K562 (cell line): ENCODE results near the gene CHAF1A. TPM values are rescaled to one million over a fixed set of nuclear protein-coding genes. Genes with fewer than 3 reads are reported as not detected.

Source experiments
- ATAC-seq: fragments of 200-7000 bp; cut with Tn5 transposase; 3 replicates; pipeline ENCODE4 v1.9.1; 2020; ENCODE audit warnings: moderate library complexity
- BruUV-seq: library from RNA; stranded (reverse); fragments of 400-500 nt; replicated peaks from 2 replicates; lab custom pipeline; 2021; lab: Mats Ljungman, UMichigan
- CTCF ChIA-PET: fragments of 300-600 bp; formaldehyde crosslinking; extraction: SDS; loops from one replicate; lab custom pipeline; 2021; ENCODE audit warnings: low intra/inter-chr PET ratio; lab: Yijun Ruan, JAX
- POLR2A ChIA-PET: fragments of 300-600, 350-650 bp; sonication (Branson Sonifier 250); formaldehyde crosslinking; extraction: SDS; loops from one replicate; lab custom pipeline; 2021; ENCODE audit warnings: antibody characterized with exemption, inconsistent platforms; lab: Yijun Ruan, JAX
- DNase-seq, 4 experiments: peaks; one replicate each; pipeline versions ENCODE4 v3.0.0 to v3.0.0-alpha.2; 2011 to 2018; ENCODE audit warnings: low spot score in 3 of 4, mixed read lengths in 3 of 4; ENCODE audit errors: extremely low read depth in 1 of 4
- FAIRE-seq: peaks from 2 replicates; lab custom pipeline; 2011; peaks lifted over from hg19 to GRCh38; lab: Jason Lieb, UNC
- H2AFZ ChIP-seq: 2 replicates; pipeline ENCODE4 v1.6.0; 2011; ENCODE audit warnings: low read depth, low read length, control low read depth, inconsistent platforms
- H3K27ac ChIP-seq: fragments of 200-600 bp; 3 replicates; pipeline ENCODE4 v1.8.0; 2011; ENCODE audit warnings: low read depth, mild to moderate bottlenecking, control low read depth, inconsistent platforms, low read length, moderate library complexity, mixed read lengths; ENCODE audit errors: extremely low read depth
- H3K27me3 ChIP-seq, 2 experiments: fragments of 300-600 bp in 1 of 2; 2 replicates in 1 of 2; 3 replicates in 1 of 2; pipeline versions ENCODE4 v1.6.0 to v1.8.0; 2011; ENCODE audit warnings: inconsistent platforms in 2 of 2, low read length in 2 of 2, mild to moderate bottlenecking in 1 of 2, mixed read lengths in 1 of 2, moderate library complexity in 1 of 2; ENCODE audit not compliant: control insufficient read depth in 2 of 2, insufficient read depth in 2 of 2
- H3K36me3 ChIP-seq: fragments of 300-600 bp; 3 replicates; pipeline ENCODE4 v1.8.0; 2011; ENCODE audit warnings: mild to moderate bottlenecking, low read length, inconsistent platforms; ENCODE audit not compliant: control insufficient read depth, insufficient read depth
- H3K4me1 ChIP-seq, 2 experiments: fragments of 200-600 bp in 1 of 2; replicated peaks in 1 of 2; 2 replicates in 1 of 2; 3 replicates in 1 of 2; pipeline versions ENCODE4 v1.5.1 to v1.8.0; 2011; ENCODE audit warnings: inconsistent platforms in 2 of 2, low read length in 2 of 2, mild to moderate bottlenecking in 1 of 2, mixed read lengths in 1 of 2, moderate library complexity in 1 of 2; ENCODE audit not compliant: control insufficient read depth in 2 of 2, insufficient read depth in 2 of 2
- H3K4me2 ChIP-seq: 2 replicates; pipeline ENCODE4 v1.6.1; 2011; ENCODE audit warnings: low read length, control low read depth, inconsistent platforms, mixed read lengths; ENCODE audit not compliant: insufficient read depth
- H3K4me3 ChIP-seq: fragments of 200-600 bp; sonication (generic), shearing (Covaris generic); 2 replicates; pipeline ENCODE4 v1.5.1; 2016; ENCODE audit warnings: control low read depth, inconsistent platforms
- H3K79me2 ChIP-seq: fragments of 200-600 bp; 3 replicates; pipeline ENCODE4 v1.8.0; 2011; ENCODE audit warnings: low read length, inconsistent platforms; ENCODE audit not compliant: control insufficient read depth, insufficient read depth
- H3K9ac ChIP-seq, 2 experiments: 2 replicates each; pipeline versions ENCODE4 v1.6.0 to v1.6.1; 2011; ENCODE audit warnings: low read depth in 2 of 2, low read length in 2 of 2, control low read depth in 1 of 2, inconsistent platforms in 1 of 2, mild to moderate bottlenecking in 1 of 2, mixed read lengths in 1 of 2; ENCODE audit not compliant: insufficient read depth in 1 of 2
- H3K9me1 ChIP-seq: one replicate; pipeline ENCODE4 v1.6.0; 2011; ENCODE audit warnings: inconsistent platforms, mild to moderate bottlenecking, low read length, moderate library complexity; ENCODE audit not compliant: control insufficient read depth, insufficient read depth
- H3K9me3 ChIP-seq: replicated peaks from 2 replicates; pipeline ENCODE4 v1.5.1; 2011; ENCODE audit warnings: low read depth, low read length, inconsistent platforms; ENCODE audit not compliant: control insufficient read depth, insufficient read depth
- H4K20me1 ChIP-seq: replicated peaks from 2 replicates; pipeline ENCODE4 v1.6.1; 2011; ENCODE audit warnings: low read length, inconsistent platforms, mixed read lengths; ENCODE audit not compliant: control insufficient read depth, insufficient read depth
- CTCFL ChIP-seq: IDR thresholded peaks from 2 replicates; pipeline ENCODE4 v1.6.1; 2011; ENCODE audit warnings: borderline replicate concordance, low read depth, mild to moderate bottlenecking, moderate library complexity, low read length; ENCODE audit not compliant: insufficient read depth, poor library complexity, severe bottlenecking
- GTF3C2 ChIP-seq: IDR thresholded peaks from 3 replicates; pipeline ENCODE4 v1.6.1; 2011; ENCODE audit warnings: borderline replicate concordance, mild to moderate bottlenecking, moderate library complexity; ENCODE audit not compliant: insufficient read length; ENCODE audit errors: extremely low read depth
- HDAC3 ChIP-seq: fragments of 450-650 bp; IDR thresholded peaks from 2 replicates; pipeline ENCODE4 v1.6.1; 2018; ENCODE audit warnings: borderline replicate concordance, mild to moderate bottlenecking, moderate library complexity; ENCODE audit not compliant: partially characterized antibody
- POLR2G ChIP-seq: fragments of 200-400 bp; formaldehyde crosslinking; IDR thresholded peaks from 2 replicates; pipeline ENCODE4 v1.6.1; 2017; ENCODE audit warnings: low read depth, mild to moderate bottlenecking, antibody characterized with exemption, low read length, moderate library complexity
- RBFOX2 ChIP-seq: fragments of 200-400 bp; formaldehyde crosslinking; IDR thresholded peaks from 2 replicates; pipeline ENCODE4 v1.6.1; 2017; ENCODE audit warnings: low read depth, mild to moderate bottlenecking, low read length, moderate library complexity
- RBM22 ChIP-seq: fragments of 200-400 bp; formaldehyde crosslinking; IDR thresholded peaks from 2 replicates; pipeline ENCODE4 v1.6.1; 2018; ENCODE audit warnings: low read length, low read depth; ENCODE audit not compliant: poor library complexity, severe bottlenecking
- SUPT5H ChIP-seq: fragments of 450-650 bp; IDR thresholded peaks from 2 replicates; pipeline ENCODE4 v1.6.1; 2016
- YBX1 ChIP-seq: fragments of 450-650 bp; IDR thresholded peaks from 2 replicates; pipeline ENCODE4 v1.7.1; 2016; ENCODE audit warnings: mild to moderate bottlenecking
- ZBTB33 ChIP-seq: sonication (generic); formaldehyde crosslinking; IDR thresholded peaks from 2 replicates; pipeline ENCODE4 v1.8.1; 2023; ENCODE audit warnings: mild to moderate bottlenecking, missing genetic modification reagents
- ZNF830 ChIP-seq: fragments of 250-450 bp; sonication (Bioruptor Pico); IDR thresholded peaks from 2 replicates; pipeline ENCODE4 v1.5.0; 2021; ENCODE audit warnings: mild to moderate bottlenecking
- WGBS: fragments of 100-300 bp; shearing (Covaris generic); methylation state at CpG from one replicate; pipeline ENCODE4 v1.1.6; 2016; ENCODE audit warnings: low coverage, mixed read lengths; ENCODE audit not compliant: insufficient coverage; ENCODE audit errors: missing lambda C conversion rate; 5-methylcytosine and 5-hydroxymethylcytosine counted together
- in situ Hi-C: fragments of 300-500 bp; cut with MboI; formaldehyde crosslinking; loops from 4 replicates; pipeline ENCODE4 v1.15.0; 2018; ENCODE audit warnings: inconsistent platforms, mixed read lengths
- intact Hi-C: fragments of 100-400 bp; cut with micrococcal nuclease; formaldehyde crosslinking; loops from 2 replicates; pipeline ENCODE4 v1.14.2; 2022
- polyA plus RNA-seq, 8 experiments: library from polyadenylated mRNA; depleted of rRNA in 4 of 8; stranded (reverse) in 5 of 8; unstranded in 3 of 8; fragments of >200 nt; fragmentation: Nextera tagmentation in 2 of 8; fragmentation: Illumina TruSeq in 1 of 8; extraction: Ambion mirVana in 2 of 8; extraction: Trizol in 1 of 8; gene quantifications; 2 replicates each; pipeline versions ENCODE4 v1.2.1 to v1.2.3, GENCODE V29; 2011 to 2014; ENCODE audit warnings: inconsistent platforms in 1 of 8, missing spikeins in 1 of 8
- total RNA-seq, 7 experiments: library from RNA; depleted of rRNA in 6 of 7; stranded (reverse); fragments of >200 nt in 6 of 7; fragmentation: Illumina TruSeq in 2 of 7; extraction: Trizol in 2 of 7; gene quantifications; 2 replicates each; pipeline versions ENCODE4 v1.2.1 to v1.2.3, GENCODE V29; 2011 to 2021; ENCODE audit warnings: low replicate concordance in 1 of 7

The CHAF1A gene
- total and polyA plus RNA-seq, 9 of the 15 experiments (the other 6 are each of a cell fraction or from before 2014, with no cell fraction given), result 1.6 to 86.9 (median 45.2) TPM

- peak; percentile 73 for TF ChIP-seq ZBTB33 (CRISPR knock-in tag)
- peak; percentile 63 for TF ChIP-seq RBM22
- TF ChIP-seq SUPT5H, result peak; percentile 32; the same call in 1 of the 2 replicates
These were observed 40.2 kb upstream of the CHAF1A start (continued) for GRCh38 chr19:4362101-4362828.

GRCh38 chr19:4362831-4363545 is 39.5 kb upstream of the CHAF1A start:
- H3K27ac ChIP-seq, result no peak overlapping the region
- intact Hi-C loops, result no loop called here
- H3K9me3 ChIP-seq, result no peaks in the 10 kb centered on the region
- H3K27me3 ChIP-seq, result no peaks in the 10 kb centered on the region
- peak overlapping the region in 1 of 2 experiments; percentile 52; a peak in 1 of 4 replicates for H3K9ac ChIP-seq
- no peak for DNase-seq
- H3K4me2 ChIP-seq, result no peak overlapping the region
- WGBS, result 91% methylated on average over 22 of the region's 22 CpGs
- ChIA-PET POLR2A (interaction anchor here (1.0 to 4.8 kb wide), 4 partner anchors 9 to 20 kb away, joined by 4 to 29 read pairs (median 5); no protein-coding TSS in a partner anchor), CTCF (no interaction called here)
- ATAC-seq, result no peak
- BruUV-seq, result no TSS peak
- FAIRE-seq, result no peak
- peaks cover 13% of the 10 kb centered on the region for H3K79me2 ChIP-seq
- no peaks in the 10 kb centered on the region for H3K9me1 ChIP-seq
- no peak overlapping the region for H2AFZ ChIP-seq
- H3K36me3 ChIP-seq, result peaks cover 96% of the 10 kb centered on the region; the same call in 2 of the 3 replicates
- peaks cover 4% of the 10 kb centered on the region; the same call in 1 of the 2 replicates for H4K20me1 ChIP-seq
- peaks cover 0 to 80% of the 10 kb centered on the region in 2 experiments; a peak in 2 of 5 replicates for H3K4me1 ChIP-seq
- in situ Hi-C loops, result no loop called here
- H3K4me3 ChIP-seq, result no peak overlapping the region
- TF ChIP-seq HDAC3 (no peak), ZNF830 (CRISPR knock-in tag) (no peak), CTCFL (no peak), RBFOX2 (0 out of 2 replicates have a peak, but pooled peaks have one; percentile 12), POLR2G (peak; percentile 63), GTF3C2 (no peak), YBX1 (no peak)
